T follicular helper cell (primary cell): ENCODE data around the gene UBLCP1.
A peak's percentile ranks its signal among the peaks of the same experiment; 100 is the strongest.
"Not testable (repeated sequence)": the region's sequence is repeated elsewhere in the genome, so short reads cannot be mapped to it uniquely, and the experiment has no call there.

Source experiments
- DNase-seq: peaks from one replicate; pipeline ENCODE4 v3.0.0-alpha.2; 2020; ENCODE audit warnings: low read depth
- total RNA-seq, 2 experiments: gene quantifications; one replicate each; lab custom pipeline; 2026; lab: John Stamatoyannopoulos, UW

UBLCP1 gene, protein sequence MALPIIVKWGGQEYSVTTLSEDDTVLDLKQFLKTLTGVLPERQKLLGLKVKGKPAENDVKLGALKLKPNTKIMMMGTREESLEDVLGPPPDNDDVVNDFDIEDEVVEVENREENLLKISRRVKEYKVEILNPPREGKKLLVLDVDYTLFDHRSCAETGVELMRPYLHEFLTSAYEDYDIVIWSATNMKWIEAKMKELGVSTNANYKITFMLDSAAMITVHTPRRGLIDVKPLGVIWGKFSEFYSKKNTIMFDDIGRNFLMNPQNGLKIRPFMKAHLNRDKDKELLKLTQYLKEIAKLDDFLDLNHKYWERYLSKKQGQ
- total RNA-seq = 26.6 to 40.3 reads per million in 2 experiments

DNA sequence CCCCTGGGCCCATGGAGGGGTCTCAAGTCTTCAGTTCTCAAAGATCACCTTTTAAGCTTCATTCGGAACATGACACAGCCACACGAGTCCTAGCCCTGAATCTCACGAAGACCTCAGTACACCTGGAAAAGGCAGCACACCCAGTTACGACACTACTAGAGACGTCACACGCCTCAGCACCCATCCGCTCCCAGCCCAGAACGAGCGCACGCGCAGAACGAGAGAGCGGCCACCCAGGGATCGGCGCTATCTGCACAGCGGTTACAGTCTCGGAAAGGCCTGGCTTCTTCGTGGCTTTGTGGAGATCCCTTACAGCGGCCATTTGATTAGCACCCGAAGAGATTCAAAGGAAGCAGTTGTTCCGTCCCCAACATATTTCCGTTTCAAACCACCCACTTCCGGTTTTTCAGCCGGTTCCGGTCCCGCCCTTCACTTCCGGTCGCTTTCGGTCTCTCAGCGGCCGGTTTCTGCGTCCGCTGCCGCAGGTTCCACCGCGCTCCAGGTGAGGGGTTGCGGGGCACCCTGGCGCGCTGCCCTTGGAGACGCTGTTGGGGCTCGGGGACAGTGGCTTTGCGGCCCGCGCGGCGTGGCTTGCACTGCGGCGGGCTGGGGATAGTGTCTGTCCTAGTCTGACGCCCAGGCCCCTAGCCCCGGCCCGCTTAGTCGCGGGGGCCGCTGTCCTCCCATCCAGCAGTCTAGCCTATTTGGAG, at the start of gene UBLCP1:
UBLCP1 (plus strand) TSS at position 432 of the 710 bp plus-strand sequence. CDS start 5,626 bp downstream, outside the sequence.
- DNase-seq = peak; percentile 69

DNA sequence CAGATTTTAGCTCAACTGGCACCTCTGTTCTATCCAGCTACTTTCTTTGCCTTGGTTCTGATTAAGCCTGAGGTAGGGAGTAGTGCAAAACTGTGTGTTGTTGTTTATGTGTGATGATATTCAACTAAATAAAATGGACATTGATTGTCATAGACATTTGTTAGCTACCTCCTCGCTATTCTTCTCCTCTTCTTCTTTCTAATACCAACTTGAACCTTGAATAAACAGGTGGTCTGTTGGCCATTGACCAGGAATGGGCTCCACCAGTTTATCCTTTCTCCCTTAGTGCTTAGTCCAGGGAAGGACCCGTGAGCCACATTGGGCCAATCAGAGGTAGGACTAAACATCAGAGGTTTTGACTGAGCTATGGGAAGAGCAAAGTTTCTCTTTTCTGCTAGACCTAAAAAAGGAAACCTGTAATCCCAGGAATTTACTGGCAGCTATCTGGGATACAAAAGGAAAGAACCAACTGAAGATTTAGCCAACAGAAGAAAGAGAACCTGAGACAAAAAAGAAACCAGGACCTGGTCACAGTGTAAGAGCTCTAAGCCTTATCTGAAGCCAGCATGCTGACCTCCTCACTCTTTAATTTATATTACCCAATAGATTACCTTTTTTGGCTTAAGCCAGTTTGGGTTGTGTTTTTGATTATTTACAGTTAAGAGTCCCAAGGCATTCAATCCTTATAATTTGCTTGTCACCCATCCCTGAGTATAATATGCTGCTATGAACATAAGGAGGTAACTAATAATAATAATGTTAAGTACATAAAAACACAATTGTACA, 48.4 kb upstream of the UBLCP1 start:
- no peak for DNase-seq

DNA sequence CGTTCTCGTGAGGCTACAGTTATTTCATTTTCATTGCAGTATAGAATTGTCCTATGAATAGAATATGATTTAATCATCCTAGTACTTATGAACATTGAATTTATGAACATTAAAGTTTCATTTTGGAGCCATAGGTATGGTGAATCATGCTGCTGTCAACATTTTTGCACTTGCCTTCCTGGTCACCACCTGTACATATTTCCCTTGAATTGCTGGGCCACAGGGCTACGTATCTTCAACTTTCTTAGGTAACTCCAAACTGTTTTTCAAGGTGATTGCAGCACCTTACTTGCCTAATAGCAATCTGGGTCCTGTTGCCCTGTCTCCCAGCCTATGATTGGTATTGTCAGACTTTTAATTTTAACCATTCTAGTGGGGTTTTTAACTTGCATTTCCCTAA, 47.2 kb upstream of the UBLCP1 start:
- no peak for DNase-seq

DNA sequence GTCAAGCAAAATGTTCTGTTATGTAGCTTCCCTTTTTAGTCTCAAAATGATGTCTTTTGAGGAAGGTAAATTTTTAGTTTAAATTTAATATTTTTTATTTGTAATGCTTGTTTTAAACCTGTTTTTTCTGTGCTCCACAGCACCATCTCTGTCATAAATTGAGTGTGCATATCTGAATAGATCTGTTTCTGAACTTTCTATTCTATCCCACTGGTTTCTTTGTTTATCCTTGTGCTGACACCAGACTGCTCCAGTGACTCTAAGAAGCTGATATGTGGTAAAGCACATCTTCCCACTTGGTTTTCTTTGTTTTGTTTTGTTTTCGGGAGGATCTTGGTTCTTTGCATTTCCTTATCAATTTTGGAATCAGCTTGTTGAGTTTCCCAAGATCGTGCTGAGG, 46.6 kb upstream of the UBLCP1 start:
- DNase-seq = no peak

DNA sequence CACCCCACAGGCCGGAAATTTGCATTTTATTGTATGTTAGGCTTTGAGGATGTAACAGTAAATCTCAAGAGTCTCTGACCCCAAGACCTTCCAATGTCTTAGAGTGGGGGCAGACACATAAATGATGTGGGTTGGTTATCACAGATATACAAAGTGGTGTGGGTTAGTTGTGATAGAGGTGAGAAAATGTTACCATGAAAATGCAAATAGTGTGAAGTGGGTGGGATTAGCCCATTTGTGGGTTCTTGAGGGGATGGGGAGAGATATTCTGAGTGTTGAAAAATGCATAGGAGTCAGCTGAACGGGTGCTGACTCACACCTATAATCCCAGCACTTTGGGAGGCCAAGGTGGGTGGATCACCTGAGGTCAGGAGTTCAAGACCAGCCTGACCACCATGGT, 45.9 kb upstream of the UBLCP1 start:
- no peak for DNase-seq

DNA sequence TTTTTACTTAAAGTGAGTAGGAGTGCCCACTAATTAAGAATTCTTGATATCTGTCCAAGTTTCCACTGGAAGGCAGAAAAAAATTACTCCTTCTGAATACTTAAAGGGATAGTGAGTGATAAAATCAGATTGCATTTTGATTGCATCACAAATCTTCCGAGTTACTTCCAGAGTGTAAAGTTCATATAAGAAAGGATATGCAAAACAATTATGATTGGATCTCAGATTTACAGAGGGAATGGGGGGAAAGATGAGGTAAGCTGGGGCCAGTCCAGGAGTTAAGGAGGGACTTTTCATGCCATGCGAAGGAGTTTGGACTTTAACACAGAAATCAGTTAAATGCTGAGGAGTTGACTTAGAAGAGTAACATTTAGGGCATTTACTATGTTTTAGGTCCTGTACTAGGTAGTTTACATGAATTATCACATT, 44.5 kb upstream of the UBLCP1 start:
- no peak for DNase-seq

DNA sequence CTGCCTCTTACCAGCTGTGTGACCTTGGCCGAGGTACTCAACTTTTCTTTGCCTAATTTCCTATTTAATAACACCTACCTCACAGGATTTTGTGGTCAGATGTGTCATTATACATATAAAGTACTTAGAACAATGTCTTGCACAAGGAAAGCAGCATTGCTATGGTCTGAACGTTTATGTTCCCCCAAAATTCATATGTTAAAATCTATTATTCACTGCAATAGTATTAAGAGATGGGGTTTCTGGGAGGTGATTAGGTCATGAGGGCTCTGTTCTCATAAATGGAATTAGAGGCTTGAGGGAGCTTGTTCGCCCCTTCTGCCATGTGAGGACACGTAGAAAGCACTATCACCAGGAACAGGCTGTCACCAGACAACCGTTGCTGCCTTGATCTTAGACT, 42.9 kb upstream of the UBLCP1 start:
- no peak for DNase-seq

DNA sequence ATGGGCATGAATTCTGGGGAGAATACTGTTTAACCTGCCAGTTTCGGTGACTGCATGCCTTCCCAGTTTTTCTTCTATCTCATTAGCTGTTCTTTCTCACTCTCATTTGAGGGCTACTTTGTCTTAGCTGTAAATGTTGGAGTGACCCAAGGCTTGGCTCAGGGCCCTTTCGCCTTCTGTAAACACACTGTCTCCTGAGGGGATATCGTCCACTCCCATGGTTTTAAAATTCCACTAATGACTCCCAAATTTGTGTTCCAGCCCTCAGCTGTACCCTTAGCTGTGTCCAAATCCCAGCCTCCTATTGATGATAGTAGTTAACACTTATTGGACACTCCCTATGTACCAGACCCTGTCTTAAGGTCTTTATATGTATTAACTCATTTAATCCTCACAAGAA, 39.6 kb upstream of the UBLCP1 start:
- DNase-seq = no peak

DNA sequence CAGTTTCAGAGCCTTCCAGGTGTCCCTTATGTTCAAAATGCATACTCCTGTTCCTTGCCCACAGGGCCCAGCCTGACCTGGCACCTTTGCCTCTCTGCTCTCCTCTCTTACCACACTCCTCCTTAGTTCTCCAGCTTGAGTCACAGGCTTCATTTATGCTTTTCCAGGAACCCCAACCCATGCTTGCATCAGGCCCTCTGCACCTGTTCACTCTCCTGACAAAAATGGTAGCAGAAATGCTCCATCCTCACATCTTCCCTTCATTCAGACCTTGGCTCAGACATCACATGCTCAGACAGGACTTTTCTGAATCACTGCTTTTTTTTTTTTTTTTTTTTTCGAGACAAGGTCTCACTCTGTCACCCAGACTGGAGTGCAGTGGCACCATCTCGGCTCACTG, 38.6 kb upstream of the UBLCP1 start:
- no peak for DNase-seq

DNA sequence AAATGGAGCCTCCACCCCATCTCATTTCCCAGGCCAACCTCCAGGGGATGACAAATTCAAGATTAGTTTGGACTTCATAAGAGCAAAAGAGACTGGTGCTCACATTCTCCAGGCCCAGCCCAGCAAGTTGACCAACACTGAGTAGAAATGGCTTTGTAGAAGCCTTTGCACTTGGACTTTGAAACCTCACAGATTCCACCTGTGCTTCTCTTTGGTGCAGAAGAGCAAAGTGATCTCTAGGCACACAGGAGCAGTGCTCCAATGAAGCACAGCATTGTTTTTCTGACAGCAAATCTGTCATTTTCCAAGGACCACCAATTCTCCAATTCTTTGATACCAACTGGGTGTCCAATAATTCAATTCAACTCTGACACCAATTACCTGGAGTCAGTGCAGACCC, 36.6 kb upstream of the UBLCP1 start:
- DNase-seq = no peak

DNA sequence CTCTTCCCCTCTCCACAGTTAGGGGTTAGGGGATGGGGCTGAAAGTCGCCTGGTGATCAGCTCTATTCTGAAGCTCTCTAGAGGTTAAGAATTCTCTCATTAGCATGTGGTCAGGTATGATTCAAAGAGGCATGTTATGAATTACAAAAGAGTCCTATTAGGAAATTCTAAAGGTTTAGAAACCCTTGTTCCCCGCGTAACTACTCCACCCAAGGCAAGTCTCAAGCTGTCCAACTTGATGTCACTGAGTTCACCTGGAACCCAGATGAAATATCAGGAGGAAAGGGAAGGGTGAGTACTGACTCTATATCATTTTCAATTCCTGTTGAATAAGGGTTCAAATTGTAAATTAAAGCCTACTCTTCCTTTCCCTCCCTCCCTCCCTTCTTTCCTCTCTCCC, 35.6 kb upstream of the UBLCP1 start:
- no peak for DNase-seq

DNA sequence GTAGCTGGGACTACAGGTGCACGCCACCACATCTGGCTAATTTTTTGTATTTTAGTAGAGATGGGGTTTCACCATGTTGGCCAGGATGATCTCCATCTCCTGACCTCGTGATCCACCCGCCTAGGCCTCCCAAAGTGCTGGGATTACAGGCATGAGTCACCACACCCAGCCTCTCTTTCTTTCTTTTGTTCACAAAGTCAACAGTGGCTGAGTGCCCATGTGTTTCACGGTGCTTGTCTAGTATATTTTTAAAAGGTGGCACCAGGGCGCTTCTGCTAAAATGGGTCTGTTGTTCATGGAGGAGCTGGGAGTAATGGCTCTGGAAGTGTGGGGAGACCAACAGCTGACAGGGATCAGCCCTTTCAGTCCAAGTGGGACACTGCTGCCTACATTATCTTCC, 35.0 kb upstream of the UBLCP1 start:
- DNase-seq = not testable (repeated sequence)

DNA sequence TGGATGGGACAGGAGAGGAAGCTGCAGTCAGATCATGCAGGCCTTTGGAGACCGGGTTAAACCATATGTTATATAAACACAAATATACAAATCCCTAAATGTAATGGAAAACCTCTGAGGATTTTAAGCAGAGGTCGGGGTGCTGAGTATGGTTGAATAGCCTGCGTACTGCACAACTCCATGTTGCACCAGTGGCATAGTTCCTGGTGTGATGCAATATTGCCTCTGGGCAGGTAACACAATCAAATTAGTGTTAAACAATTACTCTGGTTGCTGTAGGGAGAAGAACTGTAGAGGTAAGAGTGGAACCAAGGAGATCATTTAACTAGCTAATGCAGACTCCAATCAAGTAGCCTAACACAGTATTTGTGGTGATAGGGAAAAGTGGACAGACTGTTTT, 32.4 kb upstream of the UBLCP1 start:
- DNase-seq = no peak

DNA sequence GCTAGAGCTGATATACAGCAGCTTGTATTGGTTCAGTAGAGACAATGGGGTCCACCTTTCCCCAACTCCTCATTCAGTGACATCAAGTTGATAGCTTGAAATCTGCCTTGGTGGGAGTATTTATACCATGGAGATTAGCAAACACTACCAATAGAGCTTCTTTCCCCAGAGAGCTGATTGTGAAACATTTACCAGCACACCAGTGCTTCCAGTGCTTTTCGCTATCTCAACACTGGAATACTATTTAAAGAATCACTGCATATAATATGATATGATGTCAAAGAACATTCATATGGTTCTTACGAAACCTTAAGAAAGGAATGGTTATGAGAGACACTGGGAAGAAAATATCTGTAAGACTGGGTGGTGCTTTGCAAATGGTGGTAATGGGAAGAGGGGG, 31.9 kb upstream of the UBLCP1 start:
- no peak for DNase-seq

DNA sequence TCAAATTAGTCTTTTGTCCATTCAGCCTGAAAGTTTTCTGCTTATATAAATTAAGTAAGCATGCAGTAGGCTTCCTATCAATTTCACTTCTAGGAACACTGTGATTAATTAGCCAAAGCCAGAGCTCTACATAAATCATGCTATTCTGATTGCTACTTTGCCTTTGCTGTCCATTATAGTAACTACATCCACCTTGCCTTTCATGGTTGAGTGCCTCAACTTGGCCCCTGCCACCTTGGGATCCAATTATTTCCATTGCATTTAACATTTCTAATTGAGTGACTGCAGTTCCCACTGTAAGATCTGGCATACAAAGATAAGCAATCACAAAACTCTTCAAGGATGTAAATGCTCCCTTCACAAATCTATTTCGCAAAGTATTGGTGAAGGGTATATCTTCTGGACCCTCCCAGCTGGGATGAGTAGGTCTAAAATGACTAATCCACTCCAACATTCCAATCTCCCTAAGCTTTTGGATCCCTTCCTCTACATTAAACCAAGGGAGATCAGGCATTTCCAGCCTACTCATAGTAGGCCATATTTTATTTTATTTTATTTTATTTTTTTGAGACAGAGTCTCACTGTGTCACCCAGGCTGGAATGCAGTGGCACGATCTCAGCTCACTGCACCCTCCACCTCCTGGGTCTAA, 27.1 kb upstream of the UBLCP1 start:
- not testable (repeated sequence) for DNase-seq

DNA sequence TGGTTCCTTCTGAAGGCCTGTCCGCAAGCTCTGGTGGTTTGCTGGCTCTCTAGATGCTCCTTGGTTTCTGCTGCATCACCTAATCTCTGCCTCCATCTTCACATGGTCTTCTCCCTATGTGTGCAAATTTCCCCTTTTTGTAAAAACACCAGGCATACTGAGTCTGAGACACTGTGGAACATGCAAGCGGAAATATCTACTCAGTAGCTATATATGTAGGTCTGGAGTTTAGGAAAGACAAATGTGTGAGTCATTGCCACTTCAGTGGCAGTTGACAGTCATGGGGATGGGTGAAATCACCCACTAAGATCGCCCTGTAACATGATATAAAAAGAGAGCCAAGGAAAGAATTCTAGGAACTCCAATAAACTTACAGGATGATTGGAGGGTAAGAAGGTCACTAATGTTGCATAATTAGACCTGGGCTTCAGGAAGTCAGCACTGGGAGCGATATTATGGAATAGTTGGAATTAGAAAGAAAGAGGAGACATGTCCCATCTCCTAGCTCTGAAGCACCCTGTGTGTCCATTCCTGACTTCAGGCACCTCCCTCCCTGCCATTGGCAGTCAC, 22.7 kb upstream of the UBLCP1 start:
- DNase-seq = no peak

DNA sequence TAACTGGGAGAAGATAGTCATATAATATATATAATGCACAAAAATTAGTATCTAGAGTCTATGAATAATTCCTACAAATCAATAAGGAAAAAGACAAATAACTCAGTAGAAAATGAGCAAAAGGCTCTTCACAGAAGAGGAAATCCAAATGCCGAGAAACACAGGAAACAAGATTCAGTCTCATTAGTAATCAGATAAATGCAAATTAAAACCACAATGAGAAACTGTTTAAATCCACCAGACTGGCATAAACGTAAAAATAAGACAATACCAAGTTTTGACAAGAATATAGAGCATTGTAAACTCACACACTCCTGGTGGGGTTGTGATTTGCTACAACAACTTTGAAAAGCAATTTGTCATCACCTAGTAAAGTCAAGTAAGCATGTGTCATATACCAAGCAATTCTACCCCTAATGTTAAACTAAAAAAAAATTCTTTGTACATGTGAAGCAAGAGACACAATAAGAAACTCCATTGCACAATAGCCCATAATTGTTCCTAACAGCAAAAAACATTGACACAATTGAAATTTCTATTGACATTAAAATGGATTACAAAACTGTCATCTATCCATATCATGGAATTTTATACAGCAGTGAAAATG, 21.0 kb upstream of the UBLCP1 start:
- no peak for DNase-seq

DNA sequence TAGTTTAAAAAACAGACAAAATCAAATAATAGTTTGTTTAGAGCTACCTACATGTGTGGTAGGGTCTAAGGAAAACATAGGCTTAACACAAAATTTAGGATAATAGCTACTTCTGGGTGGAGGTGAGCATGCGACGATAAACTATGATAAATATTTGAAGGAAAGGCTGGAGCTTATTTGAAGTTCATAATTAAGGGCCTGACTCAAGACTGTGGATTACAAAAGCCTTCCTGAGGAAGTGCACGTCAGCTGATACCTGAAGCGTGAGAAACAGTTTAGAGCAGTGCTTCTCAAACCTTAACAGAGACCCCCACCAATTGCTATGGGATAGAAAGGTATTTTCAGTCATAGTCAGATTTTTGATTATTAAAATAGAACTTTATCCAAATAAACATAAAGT, 20.4 kb upstream of the UBLCP1 start:
- DNase-seq = no peak

DNA sequence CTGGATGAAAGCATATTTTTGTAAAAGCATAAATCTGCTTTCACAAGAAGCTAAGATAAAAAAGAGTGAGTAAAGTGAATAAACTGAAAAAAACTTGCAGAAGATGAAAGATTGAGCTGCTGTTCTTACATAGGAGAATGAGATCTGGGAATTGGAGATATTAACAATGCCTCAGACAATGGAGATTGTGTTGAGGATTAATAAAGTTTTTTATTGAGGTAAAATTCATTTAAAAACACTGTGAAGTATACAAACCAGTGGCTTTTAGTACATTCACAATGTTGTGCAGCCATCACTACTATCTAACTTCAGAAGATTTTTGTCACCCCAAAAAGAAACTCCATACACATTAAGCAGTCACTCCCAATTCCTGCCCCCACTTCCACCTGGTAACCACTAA, 19.7 kb upstream of the UBLCP1 start:
- no peak for DNase-seq

DNA sequence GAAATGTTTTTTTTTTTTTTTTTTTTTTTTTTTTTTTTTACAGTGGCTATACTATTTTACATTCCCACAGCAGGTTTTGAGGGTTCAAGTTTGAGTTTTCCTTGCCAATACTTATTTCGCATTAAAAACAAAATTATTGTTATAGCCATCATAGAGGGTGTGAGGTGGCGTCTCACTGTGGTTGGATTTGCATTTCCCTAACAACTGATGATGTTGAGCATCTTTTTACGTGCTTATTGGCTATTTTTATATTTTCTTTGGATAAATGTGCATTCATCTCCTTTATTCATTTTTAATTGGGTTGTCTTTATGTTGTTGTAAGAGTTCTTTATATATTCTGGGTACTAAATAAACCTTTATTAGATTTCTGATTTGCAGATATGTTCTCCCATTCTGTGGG, 18.9 kb upstream of the UBLCP1 start:
- no peak for DNase-seq

DNA sequence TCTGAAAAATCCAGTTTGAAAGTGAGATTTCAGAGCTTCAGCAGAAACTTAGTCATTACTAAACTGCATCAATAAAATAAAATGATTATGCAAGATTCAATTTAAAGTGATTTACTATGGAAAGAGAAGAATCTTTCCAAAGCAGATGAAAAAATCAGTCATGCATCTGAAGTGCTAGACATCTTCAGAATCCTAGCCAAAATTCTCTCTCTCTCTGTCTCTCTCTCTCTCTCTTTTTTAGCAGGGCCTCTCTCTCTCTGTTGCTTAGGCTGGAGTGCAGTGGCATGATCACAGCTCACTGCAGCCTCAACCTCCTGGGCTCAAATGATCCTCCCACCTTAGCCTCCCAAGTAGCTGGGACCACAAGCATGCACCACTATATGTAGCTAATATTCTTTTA, 18.2 kb upstream of the UBLCP1 start:
- DNase-seq = no peak

DNA sequence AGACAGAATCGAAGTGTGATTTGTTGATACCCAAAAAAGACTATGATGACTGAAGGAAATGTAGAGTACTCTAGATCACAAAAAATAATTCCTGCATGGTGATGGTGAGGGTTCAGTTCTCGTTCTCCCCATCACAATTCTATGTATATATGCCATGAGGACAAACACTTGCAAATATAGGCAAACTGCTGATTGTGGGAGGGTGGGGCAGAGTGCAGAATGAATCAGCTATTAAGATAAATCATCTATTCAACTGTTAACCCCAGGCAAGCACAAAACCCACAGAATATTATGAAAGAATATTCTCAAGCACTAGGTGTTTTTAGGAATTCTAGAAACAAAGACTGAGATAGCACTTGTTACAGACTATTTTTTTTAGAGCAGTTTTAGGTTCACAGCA, 13.9 kb upstream of the UBLCP1 start:
- no peak for DNase-seq
